ENCODE data around the gene TADA2B.

DNA sequence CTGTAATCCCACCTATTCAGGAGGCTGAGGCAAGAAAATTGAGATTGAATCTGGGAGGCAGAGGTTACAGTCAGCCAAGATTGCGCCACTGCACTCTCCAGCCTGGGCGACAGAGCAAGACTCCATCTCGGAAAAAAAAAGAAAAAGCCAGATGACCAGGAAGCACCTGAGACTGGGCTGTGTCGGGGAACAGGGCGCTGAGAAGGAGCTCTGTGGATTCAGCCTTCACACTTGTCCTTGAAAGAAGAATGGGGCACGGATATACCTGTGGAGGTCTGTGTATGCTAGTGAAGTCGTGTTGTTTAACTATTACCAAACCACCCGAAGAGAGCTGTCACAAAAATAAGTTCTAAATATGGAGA, 39.3 kb upstream of the TADA2B start:
- no peak for TF ChIP-seq EZH2 (IDR thresholded peaks at IDR 0.05; ENCODE audit: insufficient read depth, poor library complexity, severe bottlenecking)
- TF ChIP-seq EZH2phosphoT487 (IDR thresholded peaks at IDR 0.05; ENCODE audit: insufficient read depth, low read depth): no peak
